Natural killer cell (primary cell): ENCODE measurements around the gene HNRNPD. TPM values are rescaled to one million over a fixed set of nuclear protein-coding genes. Genes with fewer than 3 reads are reported as not detected.
"Not testable (repeated sequence)": the region's sequence is repeated elsewhere in the genome, so short reads cannot be mapped to it uniquely, and the experiment has no call there.

Source experiments
- ATAC-seq, 3 donors: fragments of 150-1000 bp in 2 of 3; fragments of 200-7000 bp in 1 of 3; cut with Tn5 transposase; 1 replicate in 1 of 3; 2 replicates in 2 of 3; pipeline ENCODE4 v1.10.0; 2021; ENCODE audit warnings: mild to moderate bottlenecking in 2 of 3, moderate library complexity in 2 of 3
- DNase-seq, 2 donors: peaks; one replicate each; pipeline versions ENCODE4 v3.0.0 to v3.0.0-alpha.2; 2013 to 2021; ENCODE audit warnings: mixed read lengths in 1 of 2
- H3K27ac ChIP-seq: one replicate; pipeline ENCODE4 v1.5.1; 2013; ENCODE audit warnings: mild to moderate bottlenecking, low read length
- H3K27me3 ChIP-seq: one replicate; pipeline ENCODE4 v1.6.1; 2013; ENCODE audit warnings: low read length; ENCODE audit not compliant: control insufficient read depth, insufficient read depth
- H3K36me3 ChIP-seq: one replicate; pipeline ENCODE4 v1.6.1; 2013; ENCODE audit warnings: low read length; ENCODE audit not compliant: control insufficient read depth, insufficient read depth
- H3K4me1 ChIP-seq: one replicate; pipeline ENCODE4 v1.6.1; 2013; ENCODE audit warnings: low read length; ENCODE audit not compliant: control insufficient read depth, insufficient read depth
- H3K4me3 ChIP-seq: one replicate; pipeline ENCODE4 v1.5.1; 2013; ENCODE audit warnings: low read length
- H3K9me3 ChIP-seq: one replicate; pipeline ENCODE4 v1.6.1; 2013; ENCODE audit warnings: low read length; ENCODE audit not compliant: control insufficient read depth, insufficient read depth
- H3K27ac Mint-ChIP-seq, 2 donors: one replicate each; pipeline ENCODE4 v1.8.0; 2022; ENCODE audit warnings: mild to moderate bottlenecking in 2 of 2, mixed read lengths in 2 of 2, moderate library complexity in 1 of 2
- H3K27me3 Mint-ChIP-seq, 2 donors: one replicate each; pipeline ENCODE4 v1.8.0; 2022; ENCODE audit warnings: low read depth in 2 of 2, mixed read lengths in 2 of 2
- H3K36me3 Mint-ChIP-seq: one replicate; pipeline ENCODE4 v1.8.0; 2022; ENCODE audit warnings: mixed read lengths
- H3K4me1 Mint-ChIP-seq, 2 donors: one replicate each; pipeline ENCODE4 v1.8.0; 2022; ENCODE audit warnings: mixed read lengths in 2 of 2
- H3K4me3 Mint-ChIP-seq: one replicate; pipeline ENCODE4 v1.8.0; 2022; ENCODE audit warnings: mild to moderate bottlenecking, moderate library complexity, mixed read lengths
- H3K9me3 Mint-ChIP-seq, 2 donors: one replicate each; pipeline ENCODE4 v1.8.0; 2022; ENCODE audit warnings: mixed read lengths in 2 of 2
- WGBS: methylation state at CpG from one replicate; pipeline ENCODE4 v1.1.7; 2013; ENCODE audit warnings: missing lambda C conversion rate; ENCODE audit not compliant: insufficient coverage; 5-methylcytosine and 5-hydroxymethylcytosine counted together
- intact Hi-C: fragments of 100-400 bp; cut with micrococcal nuclease; formaldehyde crosslinking; loops from one replicate; pipeline ENCODE4 v1.14.2; 2022
- total RNA-seq, 4 donors: library from RNA; stranded (reverse); fragments of 120-200 nt in 1 of 4; gene quantifications; one replicate each; pipeline versions ENCODE4 v1.2.3 to v1.2.4, GENCODE V29; 2013 to 2022
- TF ChIP-seq, protein P1 (sequence below): fragments of 200-600 bp; IDR thresholded peaks from one replicate; pipeline ENCODE4 v1.8.0; 2022; ENCODE audit warnings: antibody characterized with exemption

The HNRNPD gene
- total RNA-seq, 3 donors from 2014 or later (not counting 1 experiment from before 2014, with no cell fraction given), result 225 to 285 (median 270) TPM

DNA sequence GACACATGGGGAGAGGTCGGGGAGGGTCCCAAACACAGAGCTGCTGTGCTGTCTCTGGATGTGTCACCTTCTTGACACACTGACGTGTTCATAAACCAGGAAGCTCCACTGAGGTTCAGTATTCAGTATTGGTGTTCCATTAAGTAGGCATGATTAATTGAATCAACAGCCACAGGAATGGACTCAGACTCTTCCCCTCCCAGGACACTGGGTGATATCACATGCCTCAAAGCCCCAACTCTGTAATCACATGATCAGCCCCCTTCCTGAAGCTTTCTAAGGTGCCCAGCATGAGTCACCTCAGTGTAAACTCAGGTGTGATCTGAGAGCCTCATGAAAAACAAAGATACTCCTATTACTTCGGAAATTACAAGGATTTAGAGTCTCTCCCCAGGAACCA is 21.1 kb upstream of the HNRNPD start:
- Mint-ChIP-seq H3K9me3 (no peaks in the 10 kb centered on the region), H3K27ac (no peak overlapping the region), H3K27me3 (no peaks in the 10 kb centered on the region), H3K4me3 (no peak overlapping the region), H3K4me1 (no peaks in the 10 kb centered on the region), H3K36me3 (no peaks in the 10 kb centered on the region)
- Histone ChIP-seq H3K27ac (no peak overlapping the region), H3K36me3 (no peaks in the 10 kb centered on the region), H3K27me3 (no peaks in the 10 kb centered on the region), H3K4me3 (no peak overlapping the region), H3K4me1 (no peaks in the 10 kb centered on the region), H3K9me3 (no peaks in the 10 kb centered on the region)
- 89% methylated on average over 3 of the region's 3 CpGs for WGBS
- ATAC-seq (no peak), DNase-seq (no peak)
- intact Hi-C loops, result no loop called here
- TF ChIP-seq, protein P1, sequence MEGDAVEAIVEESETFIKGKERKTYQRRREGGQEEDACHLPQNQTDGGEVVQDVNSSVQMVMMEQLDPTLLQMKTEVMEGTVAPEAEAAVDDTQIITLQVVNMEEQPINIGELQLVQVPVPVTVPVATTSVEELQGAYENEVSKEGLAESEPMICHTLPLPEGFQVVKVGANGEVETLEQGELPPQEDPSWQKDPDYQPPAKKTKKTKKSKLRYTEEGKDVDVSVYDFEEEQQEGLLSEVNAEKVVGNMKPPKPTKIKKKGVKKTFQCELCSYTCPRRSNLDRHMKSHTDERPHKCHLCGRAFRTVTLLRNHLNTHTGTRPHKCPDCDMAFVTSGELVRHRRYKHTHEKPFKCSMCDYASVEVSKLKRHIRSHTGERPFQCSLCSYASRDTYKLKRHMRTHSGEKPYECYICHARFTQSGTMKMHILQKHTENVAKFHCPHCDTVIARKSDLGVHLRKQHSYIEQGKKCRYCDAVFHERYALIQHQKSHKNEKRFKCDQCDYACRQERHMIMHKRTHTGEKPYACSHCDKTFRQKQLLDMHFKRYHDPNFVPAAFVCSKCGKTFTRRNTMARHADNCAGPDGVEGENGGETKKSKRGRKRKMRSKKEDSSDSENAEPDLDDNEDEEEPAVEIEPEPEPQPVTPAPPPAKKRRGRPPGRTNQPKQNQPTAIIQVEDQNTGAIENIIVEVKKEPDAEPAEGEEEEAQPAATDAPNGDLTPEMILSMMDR, result no peak

DNA sequence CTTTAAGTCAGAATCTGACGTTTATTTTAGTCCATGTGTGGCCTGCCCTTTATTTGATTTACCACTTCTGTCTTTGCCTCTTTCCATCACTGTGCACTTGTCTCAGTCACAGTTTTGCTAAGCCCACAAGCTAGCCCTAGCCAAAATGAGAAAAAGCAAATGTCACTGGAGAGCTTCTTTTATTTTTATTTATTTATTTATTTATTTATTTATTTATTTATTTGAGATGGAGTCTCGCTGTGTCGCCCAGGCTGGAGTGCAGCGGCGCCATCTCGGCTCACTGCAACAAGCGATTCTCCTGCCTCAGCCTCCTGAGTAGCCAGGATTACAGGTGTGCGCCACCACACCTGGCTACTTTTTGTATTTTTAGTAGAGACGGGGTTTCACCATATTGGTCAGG is 16.3 kb upstream of the HNRNPD start:
- H3K27me3 Mint-ChIP-seq, intact Hi-C loops, H3K36me3 Mint-ChIP-seq, H3K36me3 ChIP-seq, ATAC-seq, H3K4me1 ChIP-seq, H3K27me3 ChIP-seq, H3K9me3 ChIP-seq, H3K27ac Mint-ChIP-seq, DNase-seq, H3K27ac ChIP-seq, H3K4me3 ChIP-seq, H3K4me3 Mint-ChIP-seq, H3K9me3 Mint-ChIP-seq, H3K4me1 Mint-ChIP-seq: not testable (repeated sequence)
- 93% methylated on average over 9 of the region's 9 CpGs for WGBS

DNA sequence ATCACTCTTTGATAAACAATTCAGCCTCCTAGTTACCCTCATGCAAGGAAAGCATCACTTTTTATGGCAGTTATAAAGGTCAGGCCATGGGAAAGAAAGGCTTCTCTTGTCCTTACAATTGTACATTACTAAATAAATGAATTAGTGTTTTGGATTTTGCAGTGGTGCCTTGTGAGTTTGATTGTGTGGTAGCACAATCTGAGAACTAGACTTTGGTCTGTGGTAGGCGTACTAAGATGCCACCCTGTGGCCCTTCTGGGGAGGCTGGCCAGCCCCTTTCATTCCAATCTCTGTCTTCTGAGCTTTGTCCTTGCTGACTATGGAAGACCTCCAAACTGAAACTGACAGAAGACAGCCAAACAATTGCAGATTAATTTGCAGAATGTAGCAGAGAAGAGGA is 14.6 kb upstream of the HNRNPD start:
- intact Hi-C loops, result no loop called here
- Mint-ChIP-seq H3K4me3 (no peak overlapping the region), H3K27me3 (peaks cover 0 to 7% of the 10 kb centered on the region in 2 donors), H3K36me3 (no peaks in the 10 kb centered on the region), H3K27ac (no peak overlapping the region), H3K9me3 (no peaks in the 10 kb centered on the region), H3K4me1 (no peaks in the 10 kb centered on the region)
- DNase-seq (no peak), ATAC-seq (no peak)
- WGBS, result 83% methylated on average over 1 of the region's 1 CpG
- H3K27me3 ChIP-seq, result no peaks in the 10 kb centered on the region
- H3K9me3 ChIP-seq, result no peaks in the 10 kb centered on the region
- H3K4me1 ChIP-seq, result no peaks in the 10 kb centered on the region
- TF ChIP-seq, protein P1, result no peak
- H3K27ac ChIP-seq, result no peak overlapping the region
- no peak overlapping the region for H3K4me3 ChIP-seq
- H3K36me3 ChIP-seq, result no peaks in the 10 kb centered on the region

- H3K36me3 Mint-ChIP-seq, H3K27ac ChIP-seq, H3K4me3 Mint-ChIP-seq, H3K4me3 ChIP-seq, H3K27ac Mint-ChIP-seq, H3K9me3 Mint-ChIP-seq, ATAC-seq, DNase-seq, H3K4me1 ChIP-seq, H3K9me3 ChIP-seq, H3K27me3 ChIP-seq, H3K36me3 ChIP-seq, H3K4me1 Mint-ChIP-seq, H3K27me3 Mint-ChIP-seq, intact Hi-C loops: not testable (repeated sequence)
- 97% methylated on average over 3 of the region's 8 CpGs for WGBS
These were observed 12.5 kb upstream of the HNRNPD start for GRCh38 chr4:82386312-82386711.

DNA sequence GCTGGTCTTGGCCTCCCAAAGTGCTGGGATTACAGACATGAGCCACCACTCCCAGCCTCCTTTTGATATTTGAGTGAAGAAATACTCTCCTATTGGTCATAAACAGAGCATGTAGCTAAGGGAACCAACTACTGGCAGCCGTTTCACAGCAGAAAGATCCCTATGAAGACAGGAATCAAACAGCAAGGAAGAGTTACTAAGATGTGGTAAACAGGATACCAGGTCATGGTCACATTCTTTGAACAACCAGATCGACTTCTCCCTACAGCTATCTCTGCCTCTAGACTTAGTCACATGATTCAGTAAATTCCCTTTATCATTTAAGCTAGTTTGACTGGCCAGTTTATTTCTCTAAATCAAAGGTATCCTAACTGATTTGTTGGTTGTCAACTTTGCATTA is 9.0 kb upstream of the HNRNPD start:
- no peak overlapping the region for H3K27ac Mint-ChIP-seq
- Histone ChIP-seq H3K4me3 (no peak overlapping the region), H3K9me3 (no peaks in the 10 kb centered on the region), H3K27me3 (no peaks in the 10 kb centered on the region), H3K36me3 (no peaks in the 10 kb centered on the region), H3K4me1 (no peaks in the 10 kb centered on the region), H3K27ac (no peak overlapping the region)
- intact Hi-C loops, result no loop called here
- TF ChIP-seq, protein P1, result no peak
- H3K9me3 Mint-ChIP-seq, result no peaks in the 10 kb centered on the region
- ATAC-seq, result no peak
- H3K36me3 Mint-ChIP-seq, result no peaks in the 10 kb centered on the region
- DNase-seq, result no peak
- WGBS, result 50% methylated on average over 2 of the region's 2 CpGs
- peaks cover 0 to 7% of the 10 kb centered on the region in 2 donors for H3K27me3 Mint-ChIP-seq
- no peak overlapping the region for H3K4me3 Mint-ChIP-seq
- H3K4me1 Mint-ChIP-seq, result peaks cover 2 to 4% of the 10 kb centered on the region in 2 donors
